CD4-positive, alpha-beta T cell (primary cell): Measurements from ENCODE around the gene SMCO2. TPM values are rescaled to one million over a fixed set of nuclear protein-coding genes. Genes with fewer than 3 reads are reported as not detected.

ENCODE experiments used
- ATAC-seq: fragments of 200-7000 bp; cut with Tn5 transposase; one replicate; pipeline ENCODE4 v1.10.0; 2022; ENCODE audit warnings: mild to moderate bottlenecking; ENCODE audit not compliant: poor library complexity
- CTCF ChIA-PET: fragments of 350-600 bp; sonication (Branson Sonifier 250); formaldehyde crosslinking; loops from one replicate; lab custom pipeline; 2021; ENCODE audit warnings: antibody characterized with exemption, inconsistent platforms; lab: Charles Lee
- POLR2A ChIA-PET: fragments of 350-600 bp; sonication (Branson Sonifier 250); formaldehyde crosslinking; loops from one replicate; lab custom pipeline; 2021; ENCODE audit warnings: antibody characterized with exemption, inconsistent platforms; lab: Charles Lee
- DNase-seq, 14 experiments: peaks; one replicate each; pipeline ENCODE4 v3.0.0-alpha.2; 2013 to 2020; ENCODE audit warnings: mixed read lengths in 2 of 14
- H3K27ac ChIP-seq, 2 donors: one replicate each; pipeline versions ENCODE4 v1.5.1 to v1.7.0; 2013; ENCODE audit warnings: low read length in 2 of 2, low read depth in 1 of 2, mild to moderate bottlenecking in 1 of 2
- H3K27me3 ChIP-seq, 2 experiments: 1 replicate in 1 of 2; 2 replicates in 1 of 2; pipeline versions ENCODE4 v1.6.1 to v1.7.0; 2013; ENCODE audit warnings: low read length in 2 of 2, control low read depth in 1 of 2, mild to moderate bottlenecking in 1 of 2, moderate library complexity in 1 of 2; ENCODE audit not compliant: insufficient read depth in 2 of 2, control insufficient read depth in 1 of 2
- H3K36me3 ChIP-seq: one replicate; pipeline ENCODE4 v1.6.1; 2013; ENCODE audit warnings: low read length, control low read depth; ENCODE audit not compliant: insufficient read depth
- H3K4me1 ChIP-seq: one replicate; pipeline ENCODE4 v1.6.1; 2013; ENCODE audit warnings: low read length, control low read depth; ENCODE audit not compliant: insufficient read depth
- H3K4me3 ChIP-seq: one replicate; pipeline ENCODE4 v1.5.1; 2013; ENCODE audit warnings: mild to moderate bottlenecking, low read length, moderate library complexity
- H3K9me3 ChIP-seq, 2 experiments: 1 replicate in 1 of 2; 2 replicates in 1 of 2; pipeline versions ENCODE4 v1.6.1 to v1.7.0; 2013; ENCODE audit warnings: low read length in 2 of 2, mild to moderate bottlenecking in 2 of 2, control low read depth in 1 of 2, moderate library complexity in 1 of 2; ENCODE audit not compliant: control insufficient read depth in 1 of 2, insufficient read depth in 1 of 2
- H3K27ac Mint-ChIP-seq: one replicate; pipeline ENCODE4 v1.8.0; 2020; ENCODE audit warnings: mixed read lengths
- H3K27me3 Mint-ChIP-seq: one replicate; pipeline ENCODE4 v1.8.0; 2021; ENCODE audit warnings: mixed read lengths
- H3K36me3 Mint-ChIP-seq: one replicate; pipeline ENCODE4 v1.8.0; 2021; ENCODE audit warnings: low read depth, mixed read lengths
- H3K4me1 Mint-ChIP-seq: one replicate; pipeline ENCODE4 v1.8.0; 2021; ENCODE audit warnings: low read depth, mixed read lengths
- H3K4me3 Mint-ChIP-seq: one replicate; pipeline ENCODE4 v1.8.0; 2020; ENCODE audit warnings: mild to moderate bottlenecking, mixed read lengths
- H3K9me3 Mint-ChIP-seq: one replicate; pipeline ENCODE4 v1.8.0; 2020; ENCODE audit warnings: mixed read lengths
- intact Hi-C, 2 experiments: fragments of 100-400 bp; cut with DNase I in 1 of 2; cut with micrococcal nuclease in 1 of 2; formaldehyde crosslinking; loops; one replicate each; pipeline versions ENCODE4 v1.15.1 to v1.9.0; 2023 to 2025; cut with DNase I, micrococcal nuclease
- total RNA-seq, 174 experiments: library from RNA in 2 of 174; stranded (reverse) in 2 of 174; gene quantifications; one replicate each; pipeline ENCODE4 v1.2.3 and lab custom pipeline; 2021 to 2026
- TF ChIP-seq, protein P1 (sequence below): fragments of 200-600 bp; IDR thresholded peaks from one replicate; pipeline ENCODE4 v1.8.0; 2022; ENCODE audit warnings: antibody characterized with exemption, mild to moderate bottlenecking

SMCO2 gene
- total RNA-seq, 2 experiments from 2014 or later: not detected

GRCh38 chr12:27463511-27464219 is 17.1 kb downstream of the SMCO2 start:
- Mint-ChIP-seq H3K27me3 (peaks cover 4% of the 10 kb centered on the region), H3K4me3 (no peak overlapping the region), H3K27ac (no peak overlapping the region), H3K9me3 (no peaks in the 10 kb centered on the region), H3K36me3 (no peaks in the 10 kb centered on the region), H3K4me1 (peaks cover 15% of the 10 kb centered on the region)
- TF ChIP-seq, protein P1, sequence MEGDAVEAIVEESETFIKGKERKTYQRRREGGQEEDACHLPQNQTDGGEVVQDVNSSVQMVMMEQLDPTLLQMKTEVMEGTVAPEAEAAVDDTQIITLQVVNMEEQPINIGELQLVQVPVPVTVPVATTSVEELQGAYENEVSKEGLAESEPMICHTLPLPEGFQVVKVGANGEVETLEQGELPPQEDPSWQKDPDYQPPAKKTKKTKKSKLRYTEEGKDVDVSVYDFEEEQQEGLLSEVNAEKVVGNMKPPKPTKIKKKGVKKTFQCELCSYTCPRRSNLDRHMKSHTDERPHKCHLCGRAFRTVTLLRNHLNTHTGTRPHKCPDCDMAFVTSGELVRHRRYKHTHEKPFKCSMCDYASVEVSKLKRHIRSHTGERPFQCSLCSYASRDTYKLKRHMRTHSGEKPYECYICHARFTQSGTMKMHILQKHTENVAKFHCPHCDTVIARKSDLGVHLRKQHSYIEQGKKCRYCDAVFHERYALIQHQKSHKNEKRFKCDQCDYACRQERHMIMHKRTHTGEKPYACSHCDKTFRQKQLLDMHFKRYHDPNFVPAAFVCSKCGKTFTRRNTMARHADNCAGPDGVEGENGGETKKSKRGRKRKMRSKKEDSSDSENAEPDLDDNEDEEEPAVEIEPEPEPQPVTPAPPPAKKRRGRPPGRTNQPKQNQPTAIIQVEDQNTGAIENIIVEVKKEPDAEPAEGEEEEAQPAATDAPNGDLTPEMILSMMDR: no peak
- no peak for ATAC-seq
- no peak overlapping the region for H3K27ac ChIP-seq
- H3K9me3 ChIP-seq: no peaks in the 10 kb centered on the region
- CTCF ChIA-PET: no interaction called here
- H3K27me3 ChIP-seq: no peaks in the 10 kb centered on the region
- POLR2A ChIA-PET: no interaction called here
- intact Hi-C loops: no loop called here
- no peak overlapping the region for H3K4me3 ChIP-seq
- DNase-seq: no peak
- no peaks in the 10 kb centered on the region for H3K4me1 ChIP-seq
- H3K36me3 ChIP-seq: no peaks in the 10 kb centered on the region

DNA sequence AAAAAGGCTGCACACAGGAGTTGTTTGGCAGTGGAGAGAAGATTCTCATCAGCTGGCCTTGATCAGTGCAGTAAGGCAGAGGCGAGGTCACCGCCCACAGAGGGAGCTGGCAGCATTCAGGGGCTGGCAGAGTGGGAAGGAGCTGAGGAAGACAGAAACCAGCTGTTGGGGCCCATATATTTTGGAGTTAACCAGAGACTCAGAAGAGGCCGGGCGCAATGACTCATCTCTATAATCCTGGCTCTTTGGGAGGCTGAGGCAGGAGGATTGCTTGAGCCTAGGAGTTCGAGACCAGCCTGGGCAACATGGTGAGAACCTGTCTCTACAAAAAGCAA is 17.7 kb downstream of the SMCO2 start:
- no peaks in the 10 kb centered on the region for H3K27me3 ChIP-seq
- no peak overlapping the region for H3K4me3 ChIP-seq
- no peak for DNase-seq
- no peak overlapping the region for H3K27ac ChIP-seq
- no peaks in the 10 kb centered on the region for H3K36me3 ChIP-seq
- POLR2A ChIA-PET: no interaction called here
- H3K4me1 Mint-ChIP-seq: peaks cover 15% of the 10 kb centered on the region
- no peaks in the 10 kb centered on the region for H3K4me1 ChIP-seq
- H3K9me3 ChIP-seq: no peaks in the 10 kb centered on the region
- H3K27ac Mint-ChIP-seq: no peak overlapping the region
- no peaks in the 10 kb centered on the region for H3K9me3 Mint-ChIP-seq
- H3K27me3 Mint-ChIP-seq: peaks cover 2% of the 10 kb centered on the region
- H3K36me3 Mint-ChIP-seq: no peaks in the 10 kb centered on the region
- no peak for ATAC-seq
- TF ChIP-seq, protein P1: no peak
- intact Hi-C loops: no loop called here
- H3K4me3 Mint-ChIP-seq: no peak overlapping the region
- CTCF ChIA-PET: no interaction called here

DNA sequence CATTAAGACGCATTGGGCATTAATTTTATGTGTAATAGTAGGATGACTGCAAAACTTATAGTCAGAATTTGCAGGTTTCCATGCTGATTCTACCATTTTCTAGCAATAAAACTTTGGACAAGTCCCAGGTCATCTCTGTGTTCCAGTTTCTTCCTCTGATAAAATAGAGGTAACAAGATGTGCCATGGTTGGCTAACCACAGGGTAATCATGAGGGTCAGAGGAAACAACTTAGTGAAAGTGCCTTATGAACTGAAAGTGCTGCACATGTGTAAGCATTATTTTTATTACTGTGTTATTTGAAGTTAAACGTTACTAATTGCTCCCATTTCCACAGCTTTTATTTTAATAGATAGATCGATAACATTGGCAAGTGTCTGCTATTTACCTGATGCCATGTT is 21.1 kb downstream of the SMCO2 start:
- no peaks in the 10 kb centered on the region for H3K36me3 ChIP-seq
- H3K9me3 Mint-ChIP-seq: no peaks in the 10 kb centered on the region
- ChIA-PET CTCF (no interaction called here), POLR2A (no interaction called here)
- intact Hi-C loops: no loop called here
- no peaks in the 10 kb centered on the region for H3K9me3 ChIP-seq
- H3K4me3 Mint-ChIP-seq: no peak overlapping the region
- no peak overlapping the region for H3K27ac ChIP-seq
- no peaks in the 10 kb centered on the region for H3K4me1 ChIP-seq
- H3K27me3 ChIP-seq: no peaks in the 10 kb centered on the region
- H3K4me3 ChIP-seq: no peak overlapping the region
- no peaks in the 10 kb centered on the region for H3K36me3 Mint-ChIP-seq
- no peak for ATAC-seq
- no peaks in the 10 kb centered on the region for H3K27me3 Mint-ChIP-seq
- no peak overlapping the region for H3K27ac Mint-ChIP-seq
- peaks cover 3% of the 10 kb centered on the region for H3K4me1 Mint-ChIP-seq
- DNase-seq: no peak
- TF ChIP-seq, protein P1: no peak
